Raji (cell line): ENCODE data around the gene SOX2.

Source experiments
- POLR2A ChIP-seq: IDR thresholded peaks from 2 replicates; pipeline ENCODE4 v1.6.1; 2011; ENCODE audit warnings: low read depth, low read length, control low read depth; ENCODE audit not compliant: insufficient read depth

Gene SOX2

DNA sequence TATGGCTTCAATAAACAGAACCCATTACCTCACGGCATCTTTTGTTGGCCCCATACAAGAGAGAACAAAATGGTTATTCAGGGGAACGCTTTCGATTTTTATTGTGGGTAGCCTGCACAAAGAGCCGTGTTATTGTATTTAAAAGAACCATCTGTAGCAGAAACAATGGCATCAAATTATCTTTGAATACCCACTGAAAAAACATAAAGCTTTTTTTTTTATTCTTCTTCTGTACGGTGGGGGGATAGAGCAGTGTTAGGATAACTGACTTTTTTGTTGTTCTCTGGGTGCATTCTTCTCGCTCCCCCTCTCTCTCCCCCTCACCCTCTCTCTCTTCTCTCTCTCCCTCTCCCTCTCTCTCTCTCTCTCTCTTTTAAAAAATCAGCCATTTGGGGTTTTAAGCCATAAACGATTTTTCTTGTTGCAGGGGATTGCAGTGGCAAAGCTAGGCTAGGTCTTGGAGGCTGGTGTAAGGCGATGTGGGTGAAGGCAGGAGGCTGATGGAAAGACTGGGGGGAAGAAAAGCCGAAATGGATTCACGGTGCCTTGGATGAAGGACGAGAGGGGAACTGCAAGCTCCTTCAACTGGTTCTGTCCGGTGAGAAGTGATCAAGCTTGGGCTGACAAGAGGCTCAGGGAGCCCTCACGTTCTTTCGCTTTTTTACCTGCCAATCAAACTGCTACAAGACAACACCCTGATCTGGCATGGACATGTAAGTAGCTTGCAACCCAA lies 12.4 kb upstream of the SOX2 start:
- no peak for TF ChIP-seq POLR2A

GRCh38 chr3:181700168-181701087 lies 11.3 kb upstream of the SOX2 start:
- TF ChIP-seq POLR2A: no peak

GRCh38 chr3:181701096-181701495 lies 10.6 kb upstream of the SOX2 start:
- TF ChIP-seq POLR2A: no peak

DNA sequence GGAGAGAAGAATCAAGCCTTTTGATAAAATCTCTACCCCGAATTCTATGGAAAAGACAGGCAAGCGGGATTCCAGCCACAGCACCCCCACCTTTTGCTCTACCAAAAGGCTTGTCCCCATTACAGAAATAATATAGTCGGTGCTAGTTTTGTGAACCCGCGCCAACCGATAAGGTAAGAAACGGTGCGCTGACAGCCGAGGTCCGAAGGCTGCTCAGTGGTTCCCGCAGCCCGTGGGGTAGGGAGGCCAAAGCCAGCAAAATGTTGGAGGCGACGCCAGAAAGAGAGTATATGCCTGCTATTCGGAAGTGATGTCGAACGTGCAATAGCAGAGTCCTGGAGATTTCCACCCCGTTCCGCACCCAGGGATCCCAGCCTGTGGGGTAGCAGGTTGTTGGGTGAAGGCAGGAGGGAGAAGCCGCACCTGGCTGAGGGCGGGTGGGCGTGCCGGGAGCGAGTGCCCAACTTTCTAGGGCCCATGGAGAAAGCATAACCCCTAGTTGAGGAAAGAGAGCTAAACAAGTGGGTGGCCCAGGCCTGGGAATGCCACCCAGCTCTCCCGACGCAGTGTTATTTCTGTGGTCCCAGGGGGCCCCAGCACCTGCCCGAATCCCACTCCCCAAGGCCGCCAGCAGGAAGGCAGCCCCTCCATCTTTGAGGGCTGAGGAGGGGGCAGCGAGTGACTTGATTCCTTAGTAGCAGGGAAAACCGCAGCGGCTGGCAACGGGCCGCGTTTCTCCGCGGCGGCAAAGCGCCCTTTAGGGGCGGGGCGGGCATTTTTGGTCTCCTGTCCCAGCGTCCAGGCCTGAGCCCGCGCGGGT lies 7.9 kb upstream of the SOX2 start:
- TF ChIP-seq POLR2A: no peak

DNA sequence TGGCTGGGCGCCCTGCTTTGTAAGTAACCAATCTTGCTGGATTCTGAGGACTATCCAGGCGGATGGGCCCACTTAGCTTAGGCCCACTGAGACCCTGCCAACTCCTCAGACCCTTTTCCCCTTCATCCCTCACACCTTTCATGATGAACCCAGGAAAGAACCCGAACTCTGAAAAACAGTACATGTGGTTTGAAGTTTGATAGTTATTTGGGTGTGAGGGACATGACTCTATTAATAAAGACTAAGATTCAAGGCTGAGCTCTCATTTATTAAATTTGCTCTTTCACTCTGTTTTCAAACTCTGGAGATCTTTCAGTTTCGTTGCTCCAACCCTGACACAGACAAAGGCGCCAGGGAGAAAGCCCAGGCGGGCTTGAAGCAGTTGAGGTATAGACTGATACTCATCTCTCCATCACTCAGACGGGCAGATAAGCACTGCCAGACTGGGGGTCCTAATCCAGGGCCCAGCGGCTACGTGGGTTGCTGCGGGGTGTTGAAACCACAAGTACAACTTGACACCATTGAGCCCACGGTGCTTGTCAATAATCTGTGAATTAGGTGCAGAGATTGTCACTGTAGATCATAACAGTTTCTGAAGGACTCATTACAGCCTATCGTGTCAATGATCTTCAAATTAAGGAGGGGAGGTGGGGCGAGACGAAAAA lies 7.2 kb upstream of the SOX2 start:
- TF ChIP-seq POLR2A: no peak

GRCh38 chr3:181705086-181705480 lies 6.6 kb upstream of the SOX2 start:
- no peak for TF ChIP-seq POLR2A

DNA sequence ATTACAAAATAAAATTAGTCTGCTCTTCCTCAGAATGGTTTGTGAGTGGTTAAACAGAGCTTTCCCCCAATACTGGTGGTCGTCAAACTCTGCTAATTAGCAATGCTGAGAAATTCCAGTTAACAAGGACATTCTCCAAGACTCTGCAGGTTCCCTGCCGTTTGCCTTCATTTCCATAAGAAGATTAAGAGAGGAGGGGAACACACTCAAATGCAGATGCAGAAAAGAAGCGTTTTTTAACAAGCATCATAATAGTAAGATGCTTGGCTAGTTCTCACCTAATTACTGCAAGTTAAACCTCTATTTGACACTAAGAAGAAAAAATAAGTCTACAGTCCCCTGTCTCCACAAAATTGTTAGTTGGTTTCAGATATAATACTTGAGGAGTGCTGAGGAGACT lies 3.7 kb upstream of the SOX2 start:
- no peak for TF ChIP-seq POLR2A

DNA sequence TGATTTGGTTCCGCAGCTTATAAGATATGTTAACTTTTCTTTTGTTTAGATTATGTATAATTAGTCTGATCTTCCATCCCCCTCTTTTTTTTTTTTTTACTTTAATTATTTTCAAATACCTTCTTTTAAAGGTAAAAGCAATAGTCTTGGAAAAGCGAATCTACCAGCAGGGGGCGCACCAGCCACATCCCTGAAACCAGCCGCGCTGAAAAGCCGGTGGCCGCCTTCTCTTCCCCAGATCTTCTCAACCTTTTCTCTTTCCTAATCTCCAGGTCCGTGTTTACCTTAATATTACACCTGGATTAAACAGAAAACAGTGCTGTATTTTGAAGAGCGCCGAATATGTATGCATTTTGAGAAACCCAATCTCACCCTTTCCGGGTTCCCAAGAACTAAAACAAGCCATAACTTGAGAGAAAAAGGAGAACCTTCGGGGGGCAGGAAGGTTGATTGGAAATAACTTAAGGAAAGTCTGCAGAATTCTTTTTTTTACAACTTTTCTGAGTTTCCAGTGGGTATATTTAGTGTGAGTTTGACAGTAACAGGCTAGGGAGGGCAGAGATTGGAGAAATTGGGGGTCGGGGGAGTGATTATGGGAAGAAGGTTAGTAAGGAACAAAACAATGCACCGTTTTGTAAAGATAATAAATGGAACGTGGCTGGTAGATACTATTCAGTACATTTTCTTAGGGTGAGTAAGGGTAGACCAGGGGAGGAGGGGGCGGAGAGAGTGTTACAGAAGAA lies 2.0 kb upstream of the SOX2 start:
- no peak for TF ChIP-seq POLR2A

GRCh38 chr3:181710345-181711291 lies 1.1 kb upstream of the SOX2 start:
- TF ChIP-seq POLR2A: no peak

GRCh38 chr3:181712226-181712552 lies 464 bp downstream of the SOX2 start:
- TF ChIP-seq POLR2A: no peak

- no peak for TF ChIP-seq POLR2A
Observed at GRCh38 chr3:181712553-181713279, 991 bp downstream of the SOX2 start.

DNA sequence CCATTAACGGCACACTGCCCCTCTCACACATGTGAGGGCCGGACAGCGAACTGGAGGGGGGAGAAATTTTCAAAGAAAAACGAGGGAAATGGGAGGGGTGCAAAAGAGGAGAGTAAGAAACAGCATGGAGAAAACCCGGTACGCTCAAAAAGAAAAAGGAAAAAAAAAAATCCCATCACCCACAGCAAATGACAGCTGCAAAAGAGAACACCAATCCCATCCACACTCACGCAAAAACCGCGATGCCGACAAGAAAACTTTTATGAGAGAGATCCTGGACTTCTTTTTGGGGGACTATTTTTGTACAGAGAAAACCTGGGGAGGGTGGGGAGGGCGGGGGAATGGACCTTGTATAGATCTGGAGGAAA lies 1.5 kb downstream of the SOX2 start:
- no peak for TF ChIP-seq POLR2A
